Stimulated activated CD8-positive, alpha-beta memory T cell treated with anti-CD3 and anti-CD28 coated beads, Interleukin-7, amount 100 ng/mL, for 1 hour (primary cell): ENCODE measurements around the gene WDR81.
"Not testable (repeated sequence)": the region's sequence is repeated elsewhere in the genome, so short reads cannot be mapped to it uniquely, and the experiment has no call there.

Experiments
- DNase-seq, 2 donors: peaks; one replicate each; pipeline ENCODE4 v3.0.0-alpha.2; 2020; ENCODE audit warnings: low read depth in 2 of 2

WDR81 gene

GRCh38 chr17:1753767-1754429, 29.4 kb downstream of the WDR81 start:
- no peak for DNase-seq

GRCh38 chr17:1754430-1755112, 30.1 kb downstream of the WDR81 start:
- DNase-seq = no peak

GRCh38 chr17:1755252-1755826, 30.8 kb downstream of the WDR81 start:
- no peak for DNase-seq

GRCh38 chr17:1755827-1756262, 31.3 kb downstream of the WDR81 start:
- DNase-seq = no peak

- no peak for DNase-seq
These were observed 34.3 kb downstream of the WDR81 start for GRCh38 chr17:1758807-1759206.

- no peak for DNase-seq
These were observed 35.0 kb downstream of the WDR81 start for GRCh38 chr17:1759529-1759928.

GRCh38 chr17:1762233-1762900, 37.9 kb downstream of the WDR81 start:
- DNase-seq = no peak

GRCh38 chr17:1762901-1763898, 38.7 kb downstream of the WDR81 start:
- DNase-seq = no peak

GRCh38 chr17:1764284-1764683, 39.8 kb downstream of the WDR81 start:
- peak; percentile 19 to 23 for DNase-seq

- DNase-seq = not testable (repeated sequence)
These were observed 40.2 kb downstream of the WDR81 start for GRCh38 chr17:1764705-1765104.

- no peak for DNase-seq
These were observed 41.1 kb downstream of the WDR81 start for GRCh38 chr17:1765576-1765975.

- DNase-seq = no peak
These were observed 42.1 kb downstream of the WDR81 start for GRCh38 chr17:1766382-1767135.

GRCh38 chr17:1767358-1767757, 42.9 kb downstream of the WDR81 start:
- no peak for DNase-seq

GRCh38 chr17:1769822-1770477, 45.4 kb downstream of the WDR81 start:
- no peak for DNase-seq

GRCh38 chr17:1773000-1773695, 48.6 kb downstream of the WDR81 start:
- not testable (repeated sequence) for DNase-seq

GRCh38 chr17:1773696-1774181, 49.2 kb downstream of the WDR81 start:
- no peak for DNase-seq

GRCh38 chr17:1774390-1775176, 50.1 kb downstream of the WDR81 start:
- DNase-seq = no peak

- DNase-seq = no peak
These were observed 51.8 kb downstream of the WDR81 start for GRCh38 chr17:1776328-1776727.
